IMR-90 (cell line): ENCODE data around the gene RNF41. TPM values are rescaled to one million over a fixed set of nuclear protein-coding genes. Genes with fewer than 3 reads are reported as not detected.

Experiments
- ATAC-seq: fragments of 200-7000 bp; cut with Tn5 transposase; 2 replicates; pipeline ENCODE4 v1.9.1; 2020; ENCODE audit warnings: low read depth, mild to moderate bottlenecking, moderate library complexity
- BruUV-seq: library from RNA; stranded (reverse); fragments of 400-500 nt; replicated peaks from 2 replicates; lab custom pipeline; 2021; lab: Mats Ljungman, UMichigan
- CTCF ChIA-PET: fragments of 300-600 bp; formaldehyde crosslinking; extraction: SDS; loops from one replicate; lab custom pipeline; 2021; ENCODE audit warnings: antibody characterized with exemption; lab: Yijun Ruan, JAX
- POLR2A ChIA-PET: fragments of 300-600 bp; sonication (Branson Sonifier 250); formaldehyde crosslinking; loops from one replicate; lab custom pipeline; 2022; ENCODE audit warnings: antibody characterized with exemption; ENCODE audit not compliant: unreplicated experiment; lab: Charles Lee
- DNase-seq: peaks from one replicate; pipeline ENCODE4 v3.0.0; 2013
- H2AFZ ChIP-seq: replicated peaks from 2 replicates; pipeline ENCODE3; 2013; ENCODE audit warnings: low read length, mild to moderate bottlenecking; ENCODE audit not compliant: poor library complexity
- H2AK5ac ChIP-seq: 2 replicates; pipeline ENCODE4 v1.6.1; 2013; ENCODE audit warnings: low read depth, low read length, inconsistent platforms
- H2AK9ac ChIP-seq: replicated peaks from 2 replicates; pipeline ENCODE3; 2013; ENCODE audit warnings: mild to moderate bottlenecking, low read depth, low read length, moderate library complexity; ENCODE audit not compliant: poor library complexity
- H2BK120ac ChIP-seq: 2 replicates; pipeline ENCODE4 v1.6.1; 2013; ENCODE audit warnings: low read depth, low read length, inconsistent platforms
- H2BK15ac ChIP-seq: 3 replicates; pipeline ENCODE4 v1.6.1; 2013; ENCODE audit warnings: low read depth, low read length, inconsistent platforms
- H2BK20ac ChIP-seq: 2 replicates; pipeline ENCODE4 v1.6.1; 2013; ENCODE audit warnings: low read depth, mild to moderate bottlenecking, inconsistent platforms, low read length, moderate library complexity
- H2BK5ac ChIP-seq: 2 replicates; pipeline ENCODE4 v1.6.1; 2013; ENCODE audit warnings: mild to moderate bottlenecking, low read depth, low read length, inconsistent platforms; ENCODE audit not compliant: poor library complexity, severe bottlenecking
- H3K14ac ChIP-seq: replicated peaks from 2 replicates; pipeline ENCODE4 v1.6.1; 2013; ENCODE audit warnings: low read depth, low read length, inconsistent platforms
- H3K18ac ChIP-seq: 2 replicates; pipeline ENCODE4 v1.6.1; 2013; ENCODE audit warnings: low read depth, low read length, control low read depth
- H3K23ac ChIP-seq: 2 replicates; pipeline ENCODE4 v1.6.1; 2013; ENCODE audit warnings: low read depth, low read length, inconsistent platforms
- H3K27ac ChIP-seq: 2 replicates; pipeline ENCODE4 v1.5.1; 2013; ENCODE audit warnings: mild to moderate bottlenecking, control low read depth, low read length; ENCODE audit not compliant: insufficient read depth
- H3K27me3 ChIP-seq: 2 replicates; pipeline ENCODE4 v1.6.1; 2013; ENCODE audit warnings: low read length; ENCODE audit not compliant: control insufficient read depth, insufficient read depth
- H3K36me3 ChIP-seq: 2 replicates; pipeline ENCODE4 v1.6.1; 2013; ENCODE audit warnings: low read length, mixed read lengths; ENCODE audit not compliant: control insufficient read depth, insufficient read depth
- H3K4ac ChIP-seq: 2 replicates; pipeline ENCODE4 v1.6.1; 2013; ENCODE audit warnings: low read depth, low read length, inconsistent platforms
- H3K4me1 ChIP-seq: 2 replicates; pipeline ENCODE4 v1.6.1; 2013; ENCODE audit warnings: low read length, mixed read lengths; ENCODE audit not compliant: control insufficient read depth, insufficient read depth
- H3K4me2 ChIP-seq: 2 replicates; pipeline ENCODE4 v1.6.1; 2013; ENCODE audit warnings: low read depth, mild to moderate bottlenecking, control low read depth, low read length, moderate library complexity
- H3K4me3 ChIP-seq: 2 replicates; pipeline ENCODE4 v1.5.1; 2013; ENCODE audit warnings: low read depth, mild to moderate bottlenecking, control low read depth, low read length, moderate library complexity; ENCODE audit not compliant: insufficient read depth
- H3K56ac ChIP-seq: 2 replicates; pipeline ENCODE4 v1.6.1; 2013; ENCODE audit warnings: low read length, inconsistent platforms; ENCODE audit not compliant: insufficient read depth; ENCODE audit errors: extremely low read depth
- H3K79me1 ChIP-seq, 2 experiments: 2 replicates each; pipeline ENCODE4 v1.6.1; 2013; ENCODE audit warnings: low read length in 2 of 2, inconsistent platforms in 1 of 2, low read depth in 1 of 2
- H3K9ac ChIP-seq: 2 replicates; pipeline ENCODE4 v1.6.1; 2013; ENCODE audit warnings: low read depth, low read length, control low read depth
- H3K9me1 ChIP-seq: 2 replicates; pipeline ENCODE4 v1.6.1; 2013; ENCODE audit warnings: low read length, inconsistent platforms; ENCODE audit not compliant: insufficient read depth
- H3K9me3 ChIP-seq: 2 replicates; pipeline ENCODE4 v1.6.1; 2013; ENCODE audit warnings: low read length; ENCODE audit not compliant: control insufficient read depth, insufficient read depth
- H4K20me1 ChIP-seq: 2 replicates; pipeline ENCODE4 v1.6.1; 2013; ENCODE audit warnings: low read length, inconsistent platforms; ENCODE audit not compliant: insufficient read depth
- H4K5ac ChIP-seq: 2 replicates; pipeline ENCODE4 v1.6.1; 2013; ENCODE audit warnings: mild to moderate bottlenecking, low read depth, low read length, control low read depth
- H4K8ac ChIP-seq, 2 experiments: 2 replicates each; pipeline ENCODE4 v1.6.1; 2013; ENCODE audit warnings: low read depth in 2 of 2, low read length in 2 of 2, control low read depth in 1 of 2, inconsistent platforms in 1 of 2
- H4K91ac ChIP-seq: 2 replicates; pipeline ENCODE4 v1.6.1; 2013; ENCODE audit warnings: low read depth, low read length, inconsistent platforms; ENCODE audit not compliant: insufficient read depth
- MAFK ChIP-seq: IDR thresholded peaks from 2 replicates; pipeline ENCODE4 v1.6.1; 2012; ENCODE audit warnings: low read depth, low read length, improper control_type of control experiment
- whole genome bisulfite sequencing, 2 experiments: methylation state at CpG; one replicate each; pipeline versions ENCODE4 v1.1.5 to v1.1.7; 2013; ENCODE audit warnings: missing lambda C conversion rate in 2 of 2; ENCODE audit not compliant: insufficient read length in 1 of 2; ENCODE audit errors: extremely low coverage in 2 of 2; 5-methylcytosine and 5-hydroxymethylcytosine counted together
- dilution Hi-C: fragments of 300-500 bp; cut with HindIII; formaldehyde crosslinking; loops from one replicate; pipeline ENCODE4 v1.14.3; 2018; ENCODE audit warnings: low sequenced_read_pairs; ENCODE audit not compliant: unreplicated experiment
- in situ Hi-C: fragments of 300-500 bp; cut with MboI; formaldehyde crosslinking; loops from 3 replicates; pipeline ENCODE4 v1.14.3; 2019; ENCODE audit warnings: low sequenced_read_pairs, inconsistent platforms, mixed read lengths
- intact Hi-C: fragments of 100-400 bp; cut with micrococcal nuclease; formaldehyde crosslinking; loops from 2 replicates; pipeline ENCODE4 v1.10.0; 2022
- polyA plus RNA-seq, 3 experiments: library from polyadenylated mRNA; depleted of rRNA; stranded (reverse); fragments of >200 nt; gene quantifications; 2 replicates each; pipeline ENCODE4 v1.2.3, GENCODE V29; 2012; ENCODE audit warnings: low replicate concordance in 1 of 3
- total RNA-seq: library from RNA; depleted of rRNA; stranded (reverse); fragments of >200 nt; gene quantifications from 2 replicates; pipeline ENCODE4 v1.2.3, GENCODE V29; 2012
- TF ChIP-seq, protein P1 (sequence below): conservative IDR thresholded peaks from 2 replicates; pipeline ENCODE4 v1.5.1; 2012; ENCODE audit warnings: mild to moderate bottlenecking, low read depth, low read length, improper control_type of control experiment

The RNF41 gene
- total and polyA plus RNA-seq, 2 of the 4 experiments (the other 2 are of a cell fraction) = 112 to 272 TPM

DNA sequence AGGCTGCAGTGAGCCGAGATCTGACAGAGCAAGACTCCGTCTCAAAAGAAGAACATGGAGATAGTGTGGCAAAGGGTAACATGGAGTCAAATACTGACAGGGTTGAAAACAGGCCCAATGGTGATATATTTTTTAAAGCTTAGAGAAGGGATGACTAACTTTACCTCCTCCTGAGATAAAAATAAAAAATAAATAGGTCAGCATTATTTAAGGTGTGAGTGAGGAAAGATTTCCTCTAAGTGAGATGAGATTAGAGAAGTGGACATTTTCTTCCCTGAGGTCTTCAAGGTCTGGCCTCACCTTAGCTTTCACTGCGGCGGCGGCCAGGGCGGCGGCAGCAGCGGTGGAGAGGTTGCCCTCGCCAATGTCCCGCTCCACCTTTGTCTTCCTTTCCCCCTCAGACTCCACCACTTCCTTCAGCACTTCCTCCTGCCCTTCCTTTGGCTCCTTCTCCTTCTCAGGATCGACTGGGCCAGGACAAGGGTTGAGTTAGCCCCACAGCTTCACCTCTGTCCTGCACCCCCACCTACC, 52.4 kb downstream of the RNF41 start:
- H4K8ac ChIP-seq = no peak overlapping the region
- no peak overlapping the region for H2BK120ac ChIP-seq
- H3K9ac ChIP-seq = no peak overlapping the region
- no peak for ATAC-seq
- H4K20me1 ChIP-seq = peaks cover 9% of the 10 kb centered on the region
- dilution Hi-C loops = no loop called here
- no peak overlapping the region for H2BK5ac ChIP-seq
- no peaks in the 10 kb centered on the region for H3K27me3 ChIP-seq
- H2AFZ ChIP-seq = no peak overlapping the region
- H3K9me3 ChIP-seq = no peaks in the 10 kb centered on the region
- no peak overlapping the region for H3K4me2 ChIP-seq
- no peaks in the 10 kb centered on the region for H3K4me1 ChIP-seq
- no peak overlapping the region for H2AK9ac ChIP-seq
- no peak overlapping the region for H2AK5ac ChIP-seq
- H3K79me1 ChIP-seq = peaks cover 3 to 13% of the 10 kb centered on the region in 2 experiments
- H3K4ac ChIP-seq = no peak overlapping the region
- no peak overlapping the region for H3K27ac ChIP-seq
- H4K91ac ChIP-seq = no peak overlapping the region
- peak; percentile 67 for TF ChIP-seq MAFK
- TF ChIP-seq, protein P1, sequence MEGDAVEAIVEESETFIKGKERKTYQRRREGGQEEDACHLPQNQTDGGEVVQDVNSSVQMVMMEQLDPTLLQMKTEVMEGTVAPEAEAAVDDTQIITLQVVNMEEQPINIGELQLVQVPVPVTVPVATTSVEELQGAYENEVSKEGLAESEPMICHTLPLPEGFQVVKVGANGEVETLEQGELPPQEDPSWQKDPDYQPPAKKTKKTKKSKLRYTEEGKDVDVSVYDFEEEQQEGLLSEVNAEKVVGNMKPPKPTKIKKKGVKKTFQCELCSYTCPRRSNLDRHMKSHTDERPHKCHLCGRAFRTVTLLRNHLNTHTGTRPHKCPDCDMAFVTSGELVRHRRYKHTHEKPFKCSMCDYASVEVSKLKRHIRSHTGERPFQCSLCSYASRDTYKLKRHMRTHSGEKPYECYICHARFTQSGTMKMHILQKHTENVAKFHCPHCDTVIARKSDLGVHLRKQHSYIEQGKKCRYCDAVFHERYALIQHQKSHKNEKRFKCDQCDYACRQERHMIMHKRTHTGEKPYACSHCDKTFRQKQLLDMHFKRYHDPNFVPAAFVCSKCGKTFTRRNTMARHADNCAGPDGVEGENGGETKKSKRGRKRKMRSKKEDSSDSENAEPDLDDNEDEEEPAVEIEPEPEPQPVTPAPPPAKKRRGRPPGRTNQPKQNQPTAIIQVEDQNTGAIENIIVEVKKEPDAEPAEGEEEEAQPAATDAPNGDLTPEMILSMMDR = no peak
- WGBS, 2 experiments = 89% methylated on average over 8 of the region's 11 CpGs; no CpG with 5 or more reads in 1 of the 2 experiments
- in situ Hi-C loops = no loop called here
- H3K18ac ChIP-seq = no peak overlapping the region
- intact Hi-C loops = no loop called here
- no peak overlapping the region for H3K14ac ChIP-seq
- H3K56ac ChIP-seq = no peak overlapping the region
- H4K5ac ChIP-seq = no peak overlapping the region
- no peak overlapping the region for H3K4me3 ChIP-seq
- no peaks in the 10 kb centered on the region; the same call in 1 of the 2 replicates for H3K9me1 ChIP-seq
- no peak for DNase-seq
- no peak overlapping the region for H3K23ac ChIP-seq
- CTCF ChIA-PET = no interaction called here
- BruUV-seq = no TSS peak
- H3K36me3 ChIP-seq = peaks cover 77% of the 10 kb centered on the region
- H2BK20ac ChIP-seq = no peak overlapping the region
- POLR2A ChIA-PET = interaction anchor here (0.6 to 0.8 kb wide), 2 partner anchors 8 to 32 kb away, joined by 3 read pairs; no protein-coding TSS in a partner anchor
- H2BK15ac ChIP-seq = no peak overlapping the region
